IMR-90 (cell line): ENCODE measurements around the gene KCNF1. TPM values are rescaled to one million over a fixed set of nuclear protein-coding genes. Genes with fewer than 3 reads are reported as not detected.

Experiments used
- ATAC-seq: fragments of 200-7000 bp; cut with Tn5 transposase; 2 replicates; pipeline ENCODE4 v1.9.1; 2020; ENCODE audit warnings: low read depth, mild to moderate bottlenecking, moderate library complexity
- BruUV-seq: library from RNA; stranded (reverse); fragments of 400-500 nt; replicated peaks from 2 replicates; lab custom pipeline; 2021; lab: Mats Ljungman, UMichigan
- CTCF ChIA-PET: fragments of 300-600 bp; formaldehyde crosslinking; extraction: SDS; loops from one replicate; lab custom pipeline; 2021; ENCODE audit warnings: antibody characterized with exemption; lab: Yijun Ruan, JAX
- POLR2A ChIA-PET: fragments of 300-600 bp; sonication (Branson Sonifier 250); formaldehyde crosslinking; loops from one replicate; lab custom pipeline; 2022; ENCODE audit warnings: antibody characterized with exemption; ENCODE audit not compliant: unreplicated experiment; lab: Charles Lee
- DNase-seq: peaks from one replicate; pipeline ENCODE4 v3.0.0; 2013
- H2AFZ ChIP-seq: replicated peaks from 2 replicates; pipeline ENCODE3; 2013; ENCODE audit warnings: low read length, mild to moderate bottlenecking; ENCODE audit not compliant: poor library complexity
- H2AK5ac ChIP-seq: 2 replicates; pipeline ENCODE4 v1.6.1; 2013; ENCODE audit warnings: low read depth, low read length, inconsistent platforms
- H2AK9ac ChIP-seq: replicated peaks from 2 replicates; pipeline ENCODE3; 2013; ENCODE audit warnings: mild to moderate bottlenecking, low read depth, low read length, moderate library complexity; ENCODE audit not compliant: poor library complexity
- H2BK120ac ChIP-seq: 2 replicates; pipeline ENCODE4 v1.6.1; 2013; ENCODE audit warnings: low read depth, low read length, inconsistent platforms
- H2BK15ac ChIP-seq: 3 replicates; pipeline ENCODE4 v1.6.1; 2013; ENCODE audit warnings: low read depth, low read length, inconsistent platforms
- H2BK20ac ChIP-seq: 2 replicates; pipeline ENCODE4 v1.6.1; 2013; ENCODE audit warnings: low read depth, mild to moderate bottlenecking, inconsistent platforms, low read length, moderate library complexity
- H2BK5ac ChIP-seq: 2 replicates; pipeline ENCODE4 v1.6.1; 2013; ENCODE audit warnings: mild to moderate bottlenecking, low read depth, low read length, inconsistent platforms; ENCODE audit not compliant: poor library complexity, severe bottlenecking
- H3K14ac ChIP-seq: replicated peaks from 2 replicates; pipeline ENCODE4 v1.6.1; 2013; ENCODE audit warnings: low read depth, low read length, inconsistent platforms
- H3K18ac ChIP-seq: 2 replicates; pipeline ENCODE4 v1.6.1; 2013; ENCODE audit warnings: low read depth, low read length, control low read depth
- H3K23ac ChIP-seq: 2 replicates; pipeline ENCODE4 v1.6.1; 2013; ENCODE audit warnings: low read depth, low read length, inconsistent platforms
- H3K27ac ChIP-seq: 2 replicates; pipeline ENCODE4 v1.5.1; 2013; ENCODE audit warnings: mild to moderate bottlenecking, control low read depth, low read length; ENCODE audit not compliant: insufficient read depth
- H3K27me3 ChIP-seq: 2 replicates; pipeline ENCODE4 v1.6.1; 2013; ENCODE audit warnings: low read length; ENCODE audit not compliant: control insufficient read depth, insufficient read depth
- H3K36me3 ChIP-seq: 2 replicates; pipeline ENCODE4 v1.6.1; 2013; ENCODE audit warnings: low read length, mixed read lengths; ENCODE audit not compliant: control insufficient read depth, insufficient read depth
- H3K4ac ChIP-seq: 2 replicates; pipeline ENCODE4 v1.6.1; 2013; ENCODE audit warnings: low read depth, low read length, inconsistent platforms
- H3K4me1 ChIP-seq: 2 replicates; pipeline ENCODE4 v1.6.1; 2013; ENCODE audit warnings: low read length, mixed read lengths; ENCODE audit not compliant: control insufficient read depth, insufficient read depth
- H3K4me2 ChIP-seq: 2 replicates; pipeline ENCODE4 v1.6.1; 2013; ENCODE audit warnings: low read depth, mild to moderate bottlenecking, control low read depth, low read length, moderate library complexity
- H3K4me3 ChIP-seq: 2 replicates; pipeline ENCODE4 v1.5.1; 2013; ENCODE audit warnings: low read depth, mild to moderate bottlenecking, control low read depth, low read length, moderate library complexity; ENCODE audit not compliant: insufficient read depth
- H3K56ac ChIP-seq: 2 replicates; pipeline ENCODE4 v1.6.1; 2013; ENCODE audit warnings: low read length, inconsistent platforms; ENCODE audit not compliant: insufficient read depth; ENCODE audit errors: extremely low read depth
- H3K79me1 ChIP-seq, 2 experiments: 2 replicates each; pipeline ENCODE4 v1.6.1; 2013; ENCODE audit warnings: low read length in 2 of 2, inconsistent platforms in 1 of 2, low read depth in 1 of 2
- H3K9ac ChIP-seq: 2 replicates; pipeline ENCODE4 v1.6.1; 2013; ENCODE audit warnings: low read depth, low read length, control low read depth
- H3K9me1 ChIP-seq: 2 replicates; pipeline ENCODE4 v1.6.1; 2013; ENCODE audit warnings: low read length, inconsistent platforms; ENCODE audit not compliant: insufficient read depth
- H3K9me3 ChIP-seq: 2 replicates; pipeline ENCODE4 v1.6.1; 2013; ENCODE audit warnings: low read length; ENCODE audit not compliant: control insufficient read depth, insufficient read depth
- H4K20me1 ChIP-seq: 2 replicates; pipeline ENCODE4 v1.6.1; 2013; ENCODE audit warnings: low read length, inconsistent platforms; ENCODE audit not compliant: insufficient read depth
- H4K5ac ChIP-seq: 2 replicates; pipeline ENCODE4 v1.6.1; 2013; ENCODE audit warnings: mild to moderate bottlenecking, low read depth, low read length, control low read depth
- H4K8ac ChIP-seq, 2 experiments: 2 replicates each; pipeline ENCODE4 v1.6.1; 2013; ENCODE audit warnings: low read depth in 2 of 2, low read length in 2 of 2, control low read depth in 1 of 2, inconsistent platforms in 1 of 2
- H4K91ac ChIP-seq: 2 replicates; pipeline ENCODE4 v1.6.1; 2013; ENCODE audit warnings: low read depth, low read length, inconsistent platforms; ENCODE audit not compliant: insufficient read depth
- BHLHE40 ChIP-seq: fragments of 150-350 bp; IDR thresholded peaks from 2 replicates; pipeline ENCODE4 v1.6.1; 2016; ENCODE audit warnings: mild to moderate bottlenecking, low read depth, low read length
- CEBPB ChIP-seq: IDR thresholded peaks from 2 replicates; pipeline ENCODE4 v1.6.1; 2012; ENCODE audit warnings: low read depth, low read length, improper control_type of control experiment
- CHD1 ChIP-seq: IDR thresholded peaks from 2 replicates; pipeline ENCODE4 v1.6.1; 2012; ENCODE audit warnings: low read depth, low read length, improper control_type of control experiment
- FOS ChIP-seq: fragments of 150-350 bp; IDR thresholded peaks from 2 replicates; pipeline ENCODE4 v1.6.1; 2016; ENCODE audit warnings: low read depth, low read length
- MAFK ChIP-seq: IDR thresholded peaks from 2 replicates; pipeline ENCODE4 v1.6.1; 2012; ENCODE audit warnings: low read depth, low read length, improper control_type of control experiment
- MAZ ChIP-seq: IDR thresholded peaks from 2 replicates; pipeline ENCODE4 v1.6.1; 2012; ENCODE audit warnings: low read depth, mild to moderate bottlenecking, low read length, improper control_type of control experiment, moderate library complexity, borderline replicate concordance
- MXI1 ChIP-seq: IDR thresholded peaks from 2 replicates; pipeline ENCODE4 v1.6.1; 2012; ENCODE audit warnings: low read depth, mild to moderate bottlenecking, low read length, moderate library complexity, borderline replicate concordance
- NFE2L2 ChIP-seq: fragments of 150-350 bp; IDR thresholded peaks from 2 replicates; pipeline ENCODE4 v1.6.1; 2016; ENCODE audit warnings: low read depth, mild to moderate bottlenecking, low read length
- POLR2A ChIP-seq: IDR thresholded peaks from 2 replicates; pipeline ENCODE4 v1.6.1; 2012; ENCODE audit warnings: mild to moderate bottlenecking, low read depth, low read length
- RCOR1 ChIP-seq: IDR thresholded peaks from 2 replicates; pipeline ENCODE4 v1.6.1; 2012; ENCODE audit warnings: mild to moderate bottlenecking, low read length, improper control_type of control experiment; ENCODE audit not compliant: insufficient replicate concordance
- RFX5 ChIP-seq: IDR thresholded peaks from 2 replicates; pipeline ENCODE4 v1.8.0; 2012; ENCODE audit warnings: low read depth, mild to moderate bottlenecking, low read length, moderate library complexity
- WGBS, 2 experiments: methylation state at CpG; one replicate each; pipeline versions ENCODE4 v1.1.5 to v1.1.7; 2013; ENCODE audit warnings: missing lambda C conversion rate in 2 of 2; ENCODE audit not compliant: insufficient read length in 1 of 2; ENCODE audit errors: extremely low coverage in 2 of 2; 5-methylcytosine and 5-hydroxymethylcytosine counted together
- dilution Hi-C: fragments of 300-500 bp; cut with HindIII; formaldehyde crosslinking; loops from one replicate; pipeline ENCODE4 v1.14.3; 2018; ENCODE audit warnings: low sequenced_read_pairs; ENCODE audit not compliant: unreplicated experiment
- in situ Hi-C: fragments of 300-500 bp; cut with MboI; formaldehyde crosslinking; loops from 3 replicates; pipeline ENCODE4 v1.14.3; 2019; ENCODE audit warnings: low sequenced_read_pairs, inconsistent platforms, mixed read lengths
- intact Hi-C: fragments of 100-400 bp; cut with micrococcal nuclease; formaldehyde crosslinking; loops from 2 replicates; pipeline ENCODE4 v1.10.0; 2022
- polyA plus RNA-seq, 3 experiments: library from polyadenylated mRNA; depleted of rRNA; stranded (reverse); fragments of >200 nt; gene quantifications; 2 replicates each; pipeline ENCODE4 v1.2.3, GENCODE V29; 2012; ENCODE audit warnings: low replicate concordance in 1 of 3
- total RNA-seq: library from RNA; depleted of rRNA; stranded (reverse); fragments of >200 nt; gene quantifications from 2 replicates; pipeline ENCODE4 v1.2.3, GENCODE V29; 2012
- TF ChIP-seq, protein P1 (sequence below): conservative IDR thresholded peaks from 2 replicates; pipeline ENCODE4 v1.5.1; 2012; ENCODE audit warnings: mild to moderate bottlenecking, low read depth, low read length, improper control_type of control experiment
- TF ChIP-seq, protein P2 (sequence below): fragments of 150-350 bp; IDR thresholded peaks from 2 replicates; pipeline ENCODE4 v1.6.1; 2016; ENCODE audit warnings: low read depth, mild to moderate bottlenecking, low read length, moderate library complexity, borderline replicate concordance

KCNF1 gene
- total and polyA plus RNA-seq, 2 of the 4 experiments (the other 2 are of a cell fraction): 0.54 to 1.4 TPM

DNA sequence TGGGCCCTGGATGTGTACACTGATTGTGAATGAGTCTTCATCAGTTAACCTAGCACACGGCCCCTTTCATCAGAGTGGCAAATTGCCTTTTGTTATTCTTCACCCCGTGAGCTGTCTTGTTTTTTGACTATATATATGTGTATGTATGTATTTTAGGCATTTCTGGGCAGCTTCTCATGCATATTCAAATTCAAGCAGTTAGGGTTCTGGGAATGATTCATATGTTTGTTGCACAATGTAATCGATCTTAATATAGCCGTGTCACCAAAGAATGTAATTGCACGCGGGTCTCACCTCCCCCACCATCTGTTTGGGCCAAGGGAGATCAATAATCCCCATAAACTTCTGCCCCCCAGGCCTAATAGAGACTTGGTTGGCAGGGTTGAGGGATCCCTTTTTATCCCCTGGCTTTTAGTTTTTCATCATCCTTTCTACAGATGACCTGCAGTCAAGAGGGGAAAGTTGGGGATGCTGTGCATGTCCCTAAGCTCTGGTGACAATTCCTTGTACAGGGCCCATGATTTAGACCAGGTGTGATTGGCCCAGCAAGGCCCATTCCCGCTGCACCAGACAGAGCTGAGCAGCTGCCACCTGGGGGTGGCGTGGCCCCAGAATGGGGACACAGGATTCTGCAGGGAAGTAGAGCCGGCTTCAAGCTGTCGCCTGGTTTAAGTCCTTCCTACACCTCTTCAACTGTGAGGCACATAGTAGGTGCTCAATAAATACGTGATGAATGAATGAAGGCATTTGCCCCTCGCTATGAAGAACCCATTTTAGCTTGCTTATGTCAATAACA lies 19.2 kb downstream of the KCNF1 start:
- Histone ChIP-seq H3K4me2 (peak overlapping the region; percentile 30; the same call in 1 of the 2 replicates), H4K91ac (peak overlapping the region; percentile 94), H2BK120ac (peak overlapping the region; percentile 98), H3K9me1 (peaks cover 43% of the 10 kb centered on the region), H3K4me3 (no peak overlapping the region), H4K8ac (peak overlapping the region in 1 of 2 experiments; percentile 74; a peak in 2 of 4 replicates), H3K14ac (peak overlapping the region; percentile 89), H2BK5ac (peak overlapping the region; percentile 7), H3K18ac (peak overlapping the region; percentile 4; the same call in 1 of the 2 replicates), H2BK20ac (peak overlapping the region; percentile 97), H3K36me3 (no peaks in the 10 kb centered on the region), H2BK15ac (peak overlapping the region; percentile 79; the same call in 2 of the 3 replicates), H4K5ac (peak overlapping the region; percentile 1; the same call in 1 of the 2 replicates), H3K9ac (no peak overlapping the region), H2AFZ (no peak overlapping the region), H2AK9ac (peak overlapping the region; percentile 30), H4K20me1 (no peaks in the 10 kb centered on the region), H3K4me1 (peaks cover 39% of the 10 kb centered on the region), H3K4ac (peak overlapping the region; percentile 94), H3K56ac (peak overlapping the region; percentile 58; the same call in 1 of the 2 replicates), H3K27me3 (no peaks in the 10 kb centered on the region), H3K27ac (peak overlapping the region; percentile 4; the same call in 1 of the 2 replicates), H2AK5ac (peak overlapping the region; percentile 87), H3K9me3 (no peaks in the 10 kb centered on the region), H3K79me1 (peaks cover 0 to 23% of the 10 kb centered on the region in 2 experiments; a peak in 2 of 4 replicates), H3K23ac (peak overlapping the region; percentile 71)
- CTCF ChIA-PET: interaction anchor here (0.8 to 1.5 kb wide), 2 partner anchors 98 to 194 kb away, joined by 3 to 5 read pairs; no protein-coding TSS in a partner anchor
- no TSS peak for BruUV-seq
- intact Hi-C loops: no loop called here
- DNase-seq (peak; percentile 50), ATAC-seq (peak; percentile 35)
- TF ChIP-seq RFX5 (no peak), MAZ (no peak), CHD1 (no peak), BHLHE40 (peak; percentile 88), MXI1 (no peak), RCOR1 (no peak), POLR2A (no peak), MAFK (no peak), FOS (peak; percentile 56; the same call in 1 of the 2 replicates), CEBPB (peak; percentile 93), NFE2L2 (no peak)
- TF ChIP-seq, protein P1, sequence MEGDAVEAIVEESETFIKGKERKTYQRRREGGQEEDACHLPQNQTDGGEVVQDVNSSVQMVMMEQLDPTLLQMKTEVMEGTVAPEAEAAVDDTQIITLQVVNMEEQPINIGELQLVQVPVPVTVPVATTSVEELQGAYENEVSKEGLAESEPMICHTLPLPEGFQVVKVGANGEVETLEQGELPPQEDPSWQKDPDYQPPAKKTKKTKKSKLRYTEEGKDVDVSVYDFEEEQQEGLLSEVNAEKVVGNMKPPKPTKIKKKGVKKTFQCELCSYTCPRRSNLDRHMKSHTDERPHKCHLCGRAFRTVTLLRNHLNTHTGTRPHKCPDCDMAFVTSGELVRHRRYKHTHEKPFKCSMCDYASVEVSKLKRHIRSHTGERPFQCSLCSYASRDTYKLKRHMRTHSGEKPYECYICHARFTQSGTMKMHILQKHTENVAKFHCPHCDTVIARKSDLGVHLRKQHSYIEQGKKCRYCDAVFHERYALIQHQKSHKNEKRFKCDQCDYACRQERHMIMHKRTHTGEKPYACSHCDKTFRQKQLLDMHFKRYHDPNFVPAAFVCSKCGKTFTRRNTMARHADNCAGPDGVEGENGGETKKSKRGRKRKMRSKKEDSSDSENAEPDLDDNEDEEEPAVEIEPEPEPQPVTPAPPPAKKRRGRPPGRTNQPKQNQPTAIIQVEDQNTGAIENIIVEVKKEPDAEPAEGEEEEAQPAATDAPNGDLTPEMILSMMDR: no peak
- TF ChIP-seq, protein P2, sequence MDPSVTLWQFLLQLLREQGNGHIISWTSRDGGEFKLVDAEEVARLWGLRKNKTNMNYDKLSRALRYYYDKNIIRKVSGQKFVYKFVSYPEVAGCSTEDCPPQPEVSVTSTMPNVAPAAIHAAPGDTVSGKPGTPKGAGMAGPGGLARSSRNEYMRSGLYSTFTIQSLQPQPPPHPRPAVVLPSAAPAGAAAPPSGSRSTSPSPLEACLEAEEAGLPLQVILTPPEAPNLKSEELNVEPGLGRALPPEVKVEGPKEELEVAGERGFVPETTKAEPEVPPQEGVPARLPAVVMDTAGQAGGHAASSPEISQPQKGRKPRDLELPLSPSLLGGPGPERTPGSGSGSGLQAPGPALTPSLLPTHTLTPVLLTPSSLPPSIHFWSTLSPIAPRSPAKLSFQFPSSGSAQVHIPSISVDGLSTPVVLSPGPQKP: no peak
- dilution Hi-C loops: no loop called here
- WGBS, 2 experiments: no CpG with 5 or more reads among the region's 12 CpGs
- POLR2A ChIA-PET: no interaction called here
- in situ Hi-C loops: no loop called here
